ENCODE measurements around the gene KRT9. TPM values are rescaled to one million over a fixed set of nuclear protein-coding genes. Genes with fewer than 3 reads are reported as not detected.

KRT9 gene
- total RNA-seq: not detected in 2 replicates

GRCh38 chr17:41571561-41572434, at the start of gene KRT9:
KRT9 (minus strand) TSS chr17:41572059; CDS start chr17:41571992, 67 bp downstream.

GRCh38 chr17:41612376-41613160, 40.7 kb upstream of the KRT9 start, which contains the start of gene KRT16:
KRT16 (minus strand) TSS chr17:41612767; CDS start chr17:41612688, 79 bp downstream.

DNA sequence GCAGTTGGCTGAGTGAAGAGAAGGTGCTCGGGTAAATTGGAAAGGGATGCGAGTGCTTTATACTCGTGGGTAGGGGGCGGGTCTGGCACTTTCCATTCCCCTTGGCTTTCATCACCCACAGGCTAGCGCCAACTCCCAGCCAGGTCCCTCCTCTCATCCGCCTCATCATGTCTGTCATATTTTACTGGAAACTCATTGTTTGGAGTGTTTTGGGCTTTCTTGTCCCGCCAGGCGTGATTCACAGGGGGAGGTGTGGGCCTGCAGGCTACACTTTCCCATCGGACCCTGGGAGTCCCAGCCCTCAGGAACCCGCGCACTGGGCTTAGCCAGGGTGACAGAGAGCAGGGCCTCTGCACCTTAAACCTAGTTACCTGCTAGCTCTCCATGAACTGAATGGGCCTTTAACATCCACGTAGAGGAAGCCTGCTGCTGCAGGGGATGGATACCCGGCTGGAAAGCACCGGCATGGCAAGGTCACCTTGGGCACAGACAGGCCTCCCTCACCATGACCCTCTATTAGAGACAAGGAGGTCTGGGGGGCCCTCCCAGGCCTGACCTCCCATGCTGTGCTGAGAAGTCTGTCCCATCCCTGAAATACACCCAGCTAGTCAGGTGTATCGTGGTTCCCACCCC, 15.1 kb upstream of the KRT9 start, which contains the start of gene KRT14:
Gene KRT14 (minus strand): TSS at position 33 of the 633 bp plus-strand sequence. CDS start 61 bp downstream, outside the sequence.

GRCh38 chr17:41518789-41519449, 52.9 kb downstream of the KRT9 start, which contains the start of gene KRT15:
KRT15 (minus strand) TSS chr17:41518890; CDS start chr17:41518827, 63 bp downstream.

Other genes starting within 250 kb of the KRT9 start
- gene KRT33A, start 221.2 kb downstream of the KRT9 start, total RNA-seq: not detected in 2 replicates
- not detected in 2 replicates for gene KRT33B, start 202.2 kb downstream of the KRT9 start, total RNA-seq
- not detected in 2 replicates for gene KRT34, start 189.8 kb downstream of the KRT9 start, total RNA-seq
- not detected in 2 replicates for gene KRT31, start 174.5 kb downstream of the KRT9 start, total RNA-seq
- not detected in 2 replicates for gene KRT37, start 147.5 kb downstream of the KRT9 start, total RNA-seq
- not detected in 2 replicates for gene KRT38, start 131.1 kb downstream of the KRT9 start, total RNA-seq
- gene KRT32, start 104.7 kb downstream of the KRT9 start, total RNA-seq: 0.16 TPM in 1 of 2 replicates, not detected in the other
- not detected in 2 replicates for gene KRT35, start 90.9 kb downstream of the KRT9 start, total RNA-seq
- not detected in 2 replicates for gene KRT36, start 82.1 kb downstream of the KRT9 start, total RNA-seq
- gene KRT13, start 66.4 kb downstream of the KRT9 start, total RNA-seq: 0.17 TPM in 1 of 2 replicates, not detected in the other
- gene KRT15, start 53.2 kb downstream of the KRT9 start, total RNA-seq: 0.63 and 1.2 TPM in 2 replicates
- 70.2 and 109 TPM in 2 replicates for gene KRT19, start 43.8 kb downstream of the KRT9 start, total RNA-seq
- gene KRT14, start 14.8 kb upstream of the KRT9 start, total RNA-seq: 0.16 and 1.0 TPM in 2 replicates
- gene KRT16, start 40.7 kb upstream of the KRT9 start, total RNA-seq: 1.9 and 13.0 TPM in 2 replicates
- 4.9 and 35.8 TPM in 2 replicates for gene KRT17, start 52.5 kb upstream of the KRT9 start, total RNA-seq
- gene EIF1, start 116.8 kb upstream of the KRT9 start, total RNA-seq: 76.3 and 112 TPM in 2 replicates
- gene GAST, start 140.3 kb upstream of the KRT9 start, total RNA-seq: not detected in 2 replicates
- under 0.01 and 0.26 TPM in 2 replicates for gene HAP1, start 162.6 kb upstream of the KRT9 start, total RNA-seq
- 3.0 and 9.5 TPM in 2 replicates for gene JUP, start 214.7 kb upstream of the KRT9 start, total RNA-seq
- 44.1 and 49.2 TPM in 2 replicates for gene P3H4, start 239.9 kb upstream of the KRT9 start, total RNA-seq
- gene FKBP10, start 240.9 kb upstream of the KRT9 start, total RNA-seq: 276 and 499 TPM in 2 replicates

All from bronchial smooth muscle cell (primary cell).